SK-N-MC (cell line): ENCODE measurements around the gene BEND4.

ENCODE experiments used
- EZH2 ChIP-seq: fragments of 200-600 bp; sonication (generic); IDR thresholded peaks from one replicate; pipeline ENCODE4 v1.6.1; 2017; ENCODE audit warnings: antibody characterized with exemption
- FOXP2 ChIP-seq: optimal IDR thresholded peaks from 2 replicates; pipeline ENCODE3; 2011; ENCODE audit warnings: mild to moderate bottlenecking, moderate library complexity; ENCODE audit not compliant: insufficient read depth; ENCODE audit errors: extremely low read length, control extremely low read depth
- POLR2AphosphoS5 ChIP-seq: IDR thresholded peaks from 2 replicates; pipeline ENCODE4 v1.6.1; 2012; ENCODE audit warnings: mild to moderate bottlenecking, low read depth, low read length, borderline replicate concordance

- TF ChIP-seq EZH2 (no peak), POLR2AphosphoS5 (no peak), FOXP2 (no peak)
Measured at GRCh38 chr4:42122237-42122636, 30.2 kb downstream of the BEND4 start.
